Panc1 (cell line): Measurements from ENCODE around the gene POLA1.

ENCODE experiments used
- CTCF ChIP-seq: fragments of 450-650 bp; IDR thresholded peaks from 2 replicates; pipeline ENCODE4 v1.5.1; 2017; ENCODE audit warnings: mild to moderate bottlenecking
- POLR2AphosphoS5 ChIP-seq: IDR thresholded peaks from 2 replicates; pipeline ENCODE4 v1.6.1; 2012; ENCODE audit warnings: mild to moderate bottlenecking, low read depth, low read length, moderate library complexity
- REST ChIP-seq, 2 experiments: IDR thresholded peaks; 2 replicates each; pipeline ENCODE4 v1.6.1; 2011 to 2012; ENCODE audit warnings: low read depth in 2 of 2, control low read depth in 1 of 2, low read length in 1 of 2, mild to moderate bottlenecking in 1 of 2, moderate library complexity in 1 of 2; ENCODE audit not compliant: insufficient read depth in 1 of 2

GRCh38 chrX:24862343-24862742 is 168.6 kb downstream of the POLA1 start:
- TF ChIP-seq CTCF (no peak), POLR2AphosphoS5 (no peak), REST (IDR thresholded peaks at IDR 0.05; ENCODE audit: insufficient read depth in 1 of 2, low read depth in 2 of 2, low read length in 1 of 2) (no peak)
